ENCODE data around the gene SART1. TPM values are rescaled to one million over a fixed set of nuclear protein-coding genes. Genes with fewer than 3 reads are reported as not detected.
A peak's percentile ranks its signal among the peaks of the same experiment; 100 is the strongest.

The SART1 gene
- total and polyA plus RNA-seq, 3 experiments from 2014 or later: 50.1 to 70.2 (median 69.9) TPM

- Mint-ChIP-seq H3K27me3 (no peaks in the 10 kb centered on the region), H3K4me1 (peaks cover 11 to 19% (median 13%) of the 10 kb centered on the region in 3 donors), H3K27ac (peak overlapping the region in 4 of 8 donors; percentile 42 to 70 (median 50)), H3K9me3 (no peaks in the 10 kb centered on the region), H3K4me3 (no peak overlapping the region), H3K36me3 (peaks cover 8 to 85% (median 24%) of the 10 kb centered on the region in 3 donors)
- peaks cover 56% of the 10 kb centered on the region for H3K36me3 ChIP-seq (ENCODE audit: insufficient read depth, low read length)
- ChIA-PET CTCF (interaction anchor here (0.9 to 1.1 kb wide), 2 partner anchors 79 to 85 kb away, joined by 3 to 4 read pairs; partner anchors contain the start of gene CCDC85B), POLR2A (no interaction called here)
- no peaks in the 10 kb centered on the region for H3K9me3 ChIP-seq (ENCODE audit: low read length)
- no peak overlapping the region for H3K4me3 ChIP-seq (ENCODE audit: low read length)
- peaks cover 2% of the 10 kb centered on the region for H3K4me1 ChIP-seq (ENCODE audit: insufficient read depth, low read length)
- DNase-seq: no peak
- H3K27me3 ChIP-seq (ENCODE audit: insufficient read depth, low read length, poor library complexity, severe bottlenecking): no peaks in the 10 kb centered on the region
- H3K27ac ChIP-seq (ENCODE audit: low read depth, low read length): no peak overlapping the region
Measured at GRCh38 chr11:65968600-65969482, 7.3 kb downstream of the SART1 start.

- H3K9me3 ChIP-seq (ENCODE audit: low read length): no peaks in the 10 kb centered on the region
- Mint-ChIP-seq H3K27me3 (peaks cover 0 to 2% of the 10 kb centered on the region in 2 donors), H3K4me1 (peaks cover 5 to 13% (median 6%) of the 10 kb centered on the region in 3 donors), H3K4me3 (no peak overlapping the region), H3K36me3 (peaks cover 4 to 70% (median 25%) of the 10 kb centered on the region in 3 donors), H3K9me3 (no peaks in the 10 kb centered on the region), H3K27ac (peak overlapping the region in 4 of 8 donors; percentile 10 to 61 (median 25))
- no peak overlapping the region for H3K27ac ChIP-seq (ENCODE audit: low read depth, low read length)
- POLR2A ChIA-PET: no interaction called here
- H3K4me1 ChIP-seq (ENCODE audit: insufficient read depth, low read length): no peaks in the 10 kb centered on the region
- H3K4me3 ChIP-seq (ENCODE audit: low read length): no peak overlapping the region
- DNase-seq: no peak
- H3K36me3 ChIP-seq (ENCODE audit: insufficient read depth, low read length): peaks cover 28% of the 10 kb centered on the region
- H3K27me3 ChIP-seq (ENCODE audit: insufficient read depth, low read length, poor library complexity, severe bottlenecking): no peaks in the 10 kb centered on the region
- CTCF ChIA-PET: interaction anchor here (1.4 to 1.7 kb wide), 2 partner anchors 50 to 88 kb away, joined by 4 to 6 read pairs; no protein-coding TSS in a partner anchor
Measured at GRCh38 chr11:65972116-65972515, 10.6 kb downstream of the SART1 start.

DNA sequence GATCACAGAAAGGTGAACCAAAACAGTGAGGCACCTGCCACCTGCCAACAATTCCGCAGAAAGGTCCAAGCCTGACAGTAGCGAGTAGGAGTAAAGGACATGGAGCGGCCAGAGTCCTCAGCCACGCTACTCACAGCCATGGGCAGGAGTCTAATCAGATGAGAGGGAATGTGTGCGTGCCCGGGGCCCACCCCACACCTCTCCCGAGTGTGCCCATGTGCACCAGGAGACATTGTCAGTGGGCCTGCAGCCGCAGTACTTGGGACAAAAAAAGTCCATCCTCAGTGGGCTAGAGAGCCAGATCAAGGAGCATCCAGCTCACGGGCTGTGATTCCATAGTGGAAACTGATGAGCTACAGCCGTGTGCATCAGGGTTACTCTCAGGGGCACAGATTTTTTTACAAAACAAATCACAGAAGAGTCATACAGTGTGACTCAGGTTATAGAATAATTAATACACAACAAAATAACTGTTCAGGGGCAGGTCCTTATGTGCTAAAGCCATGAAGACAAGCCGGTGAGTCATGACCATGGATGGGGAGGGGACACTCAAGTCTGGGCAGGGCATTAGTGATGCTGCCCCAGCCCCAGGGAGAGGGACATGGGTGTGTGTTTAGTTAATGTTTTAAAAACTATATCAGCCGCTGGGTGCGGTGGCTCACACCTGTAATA, 12.0 kb downstream of the SART1 start:
- no peak overlapping the region for H3K4me3 ChIP-seq (ENCODE audit: low read length)
- Mint-ChIP-seq H3K27ac (no peak overlapping the region), H3K36me3 (peaks cover 4 to 70% (median 19%) of the 10 kb centered on the region in 3 donors), H3K4me1 (peaks cover 4 to 7% (median 6%) of the 10 kb centered on the region in 3 donors), H3K9me3 (no peaks in the 10 kb centered on the region), H3K27me3 (peaks cover 0 to 2% of the 10 kb centered on the region in 2 donors), H3K4me3 (no peak overlapping the region)
- H3K27ac ChIP-seq (ENCODE audit: low read depth, low read length): no peak overlapping the region
- ChIA-PET POLR2A (no interaction called here), CTCF (no interaction called here)
- H3K9me3 ChIP-seq (ENCODE audit: low read length): no peaks in the 10 kb centered on the region
- DNase-seq: no peak
- no peaks in the 10 kb centered on the region for H3K27me3 ChIP-seq (ENCODE audit: insufficient read depth, low read length, poor library complexity, severe bottlenecking)
- H3K36me3 ChIP-seq (ENCODE audit: insufficient read depth, low read length): peaks cover 20% of the 10 kb centered on the region
- H3K4me1 ChIP-seq (ENCODE audit: insufficient read depth, low read length): no peaks in the 10 kb centered on the region

- ChIA-PET CTCF (no interaction called here), POLR2A (no interaction called here)
- peaks cover 0 to 2% of the 10 kb centered on the region in 2 donors for H3K27me3 Mint-ChIP-seq
- H3K4me3 Mint-ChIP-seq: peak overlapping the region in 1 of 7 donors; percentile 56
- no peaks in the 10 kb centered on the region for H3K27me3 ChIP-seq (ENCODE audit: insufficient read depth, low read length, poor library complexity, severe bottlenecking)
- H3K4me1 ChIP-seq (ENCODE audit: insufficient read depth, low read length): no peaks in the 10 kb centered on the region
- H3K36me3 ChIP-seq (ENCODE audit: insufficient read depth, low read length): peaks cover 4% of the 10 kb centered on the region
- H3K27ac ChIP-seq (ENCODE audit: low read depth, low read length): no peak overlapping the region
- peaks cover 4 to 67% (median 14%) of the 10 kb centered on the region in 3 donors for H3K36me3 Mint-ChIP-seq
- no peaks in the 10 kb centered on the region for H3K9me3 ChIP-seq (ENCODE audit: low read length)
- no peak for DNase-seq
- H3K4me3 ChIP-seq (ENCODE audit: low read length): no peak overlapping the region
- H3K9me3 Mint-ChIP-seq: no peaks in the 10 kb centered on the region
- H3K4me1 Mint-ChIP-seq: peaks cover 0 to 3% (median 0%) of the 10 kb centered on the region in 3 donors
- peak overlapping the region in 5 of 8 donors; percentile 0 to 58 (median 38) for H3K27ac Mint-ChIP-seq
Measured at GRCh38 chr11:65975771-65976170, 14.2 kb downstream of the SART1 start.

DNA sequence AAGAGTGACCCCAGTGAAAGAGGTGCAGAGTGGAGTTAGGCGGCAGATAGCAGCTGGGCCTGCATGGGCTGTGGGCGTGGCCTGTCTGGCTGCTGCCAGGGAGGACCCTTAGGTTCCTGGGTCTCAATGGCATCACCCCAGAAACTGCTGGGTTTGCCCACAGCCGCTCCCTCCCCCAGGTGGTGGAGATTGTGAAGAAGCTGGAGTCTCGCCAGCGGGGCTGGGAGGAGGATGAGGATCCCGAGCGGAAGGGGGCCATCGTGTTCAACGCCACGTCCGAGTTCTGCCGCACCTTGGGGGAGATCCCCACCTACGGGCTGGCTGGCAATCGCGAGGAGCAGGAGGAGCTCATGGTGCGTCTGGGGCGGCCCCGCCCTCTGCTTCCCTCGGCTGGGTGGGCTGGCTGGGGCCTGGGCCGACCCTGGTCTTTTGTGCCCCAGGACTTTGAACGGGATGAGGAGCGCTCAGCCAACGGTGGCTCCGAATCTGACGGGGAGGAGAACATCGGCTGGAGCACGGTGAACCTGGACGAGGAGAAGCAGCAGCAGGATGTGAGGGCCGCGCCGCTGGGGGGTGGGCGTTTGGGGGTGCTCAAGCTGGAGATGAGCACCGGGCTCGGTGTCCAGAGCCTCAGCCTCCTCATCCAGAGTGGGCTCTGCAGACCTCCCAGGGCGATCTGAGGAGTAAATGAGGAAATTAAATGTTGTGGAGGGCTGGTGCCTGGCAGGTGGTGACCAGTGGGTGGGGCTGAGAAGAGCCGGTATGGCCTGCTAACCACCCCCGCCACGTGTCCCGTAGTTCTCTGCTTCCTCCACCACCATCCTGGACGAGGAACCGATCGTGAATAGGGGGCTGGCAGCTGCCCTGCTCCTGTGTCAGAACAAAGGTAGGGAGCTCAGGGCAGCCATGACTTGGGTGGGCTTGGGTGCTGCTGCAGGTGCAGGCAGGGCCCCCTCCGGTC, 15.0 kb downstream of the SART1 start:
- POLR2A ChIA-PET: interaction anchor here (0.5 to 0.7 kb wide), 2 partner anchors 48 to 58 kb away, joined by 3 to 4 read pairs; no protein-coding TSS in a partner anchor

GRCh38 chr11:65977621-65978390, 16.3 kb downstream of the SART1 start:
- H3K9me3 Mint-ChIP-seq: no peaks in the 10 kb centered on the region
- ChIA-PET CTCF (interaction anchor here (0.9 to 1.2 kb wide), 3 partner anchors 15 to 93 kb away, joined by 3 to 4 read pairs (median 3); no protein-coding TSS in a partner anchor), POLR2A (no interaction called here)
- Histone ChIP-seq H3K36me3 (ENCODE audit: insufficient read depth, low read length) (no peaks in the 10 kb centered on the region), H3K9me3 (ENCODE audit: low read length) (no peaks in the 10 kb centered on the region), H3K4me3 (ENCODE audit: low read length) (no peak overlapping the region), H3K4me1 (ENCODE audit: insufficient read depth, low read length) (no peaks in the 10 kb centered on the region), H3K27me3 (ENCODE audit: insufficient read depth, low read length, poor library complexity, severe bottlenecking) (no peaks in the 10 kb centered on the region), H3K27ac (ENCODE audit: low read depth, low read length) (no peak overlapping the region)
- peaks cover 0 to 2% of the 10 kb centered on the region in 2 donors for H3K27me3 Mint-ChIP-seq
- no peak overlapping the region for H3K4me3 Mint-ChIP-seq
- peaks cover 4 to 55% (median 8%) of the 10 kb centered on the region in 3 donors for H3K36me3 Mint-ChIP-seq
- no peak for DNase-seq
- no peak overlapping the region for H3K27ac Mint-ChIP-seq
- peaks cover 0 to 3% (median 0%) of the 10 kb centered on the region in 3 donors for H3K4me1 Mint-ChIP-seq

More for the DNA sequence above, 15.0 kb downstream of the SART1 start:
- no peak overlapping the region for H3K27ac ChIP-seq (ENCODE audit: low read depth, low read length)
- Mint-ChIP-seq H3K27me3 (peaks cover 0 to 2% of the 10 kb centered on the region in 2 donors), H3K4me3 (no peak overlapping the region), H3K27ac (peak overlapping the region in 4 of 8 donors; percentile 8 to 58 (median 40)), H3K4me1 (peaks cover 0 to 3% (median 0%) of the 10 kb centered on the region in 3 donors), H3K36me3 (peaks cover 4 to 66% (median 14%) of the 10 kb centered on the region in 3 donors), H3K9me3 (no peaks in the 10 kb centered on the region)
- no peak for DNase-seq
- CTCF ChIA-PET: interaction anchor here (0.8 to 1.1 kb wide), 3 partner anchors 16 to 197 kb away, joined by 3 read pairs; no protein-coding TSS in a partner anchor
- no peak overlapping the region for H3K4me3 ChIP-seq (ENCODE audit: low read length)
- H3K27me3 ChIP-seq (ENCODE audit: insufficient read depth, low read length, poor library complexity, severe bottlenecking): no peaks in the 10 kb centered on the region
- no peaks in the 10 kb centered on the region for H3K9me3 ChIP-seq (ENCODE audit: low read length)
- peaks cover 4% of the 10 kb centered on the region for H3K36me3 ChIP-seq (ENCODE audit: insufficient read depth, low read length)
- no peaks in the 10 kb centered on the region for H3K4me1 ChIP-seq (ENCODE audit: insufficient read depth, low read length)

Data from CD8-positive, alpha-beta memory T cell (primary cell).